ENCODE results near the gene EPHB1. TPM values are rescaled to one million over a fixed set of nuclear protein-coding genes. Genes with fewer than 3 reads are reported as not detected.

EPHB1 gene
- total RNA-seq, 2 donors from 2014 or later: 1.9 to 3.2 TPM

DNA sequence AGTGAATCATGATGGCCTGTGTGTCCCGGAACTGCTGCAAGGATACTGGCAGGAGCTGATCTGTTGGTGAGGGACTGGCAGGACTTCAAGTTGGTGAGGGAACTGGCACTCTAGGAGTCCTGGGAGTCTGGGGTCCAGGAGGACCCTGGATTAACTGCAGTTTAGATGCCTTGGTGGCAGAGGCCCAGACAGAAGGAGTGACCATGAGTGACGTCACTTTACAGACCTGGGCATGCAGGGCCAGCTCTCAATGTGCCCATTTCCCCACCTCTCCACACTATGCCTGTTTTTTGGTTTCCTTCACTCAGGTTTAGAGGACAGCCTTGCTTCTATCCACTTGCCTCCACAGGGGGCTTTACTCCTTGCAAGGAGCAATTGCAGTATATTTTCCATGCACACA, 154.1 kb downstream of the EPHB1 start:
- no peak overlapping the region for H3K27ac ChIP-seq
- H3K27me3 ChIP-seq: no peaks in the 10 kb centered on the region
- no peak for DNase-seq (ENCODE audit: low spot score)
- no peaks in the 10 kb centered on the region for H3K36me3 ChIP-seq
- no peak for TF ChIP-seq CTCF (IDR thresholded peaks at IDR 0.05)
- peaks cover 0 to 12% of the 10 kb centered on the region in 2 donors for H3K9me3 ChIP-seq
- no peak overlapping the region for H3K4me3 ChIP-seq
- no peaks in the 10 kb centered on the region for H3K4me1 ChIP-seq

GRCh38 chr3:134952371-134952770, 157.3 kb downstream of the EPHB1 start:
- Histone ChIP-seq H3K27me3 (no peaks in the 10 kb centered on the region), H3K9me3 (peaks cover 0 to 12% of the 10 kb centered on the region in 2 donors)
- no peak for TF ChIP-seq CTCF (IDR thresholded peaks at IDR 0.05)

DNA sequence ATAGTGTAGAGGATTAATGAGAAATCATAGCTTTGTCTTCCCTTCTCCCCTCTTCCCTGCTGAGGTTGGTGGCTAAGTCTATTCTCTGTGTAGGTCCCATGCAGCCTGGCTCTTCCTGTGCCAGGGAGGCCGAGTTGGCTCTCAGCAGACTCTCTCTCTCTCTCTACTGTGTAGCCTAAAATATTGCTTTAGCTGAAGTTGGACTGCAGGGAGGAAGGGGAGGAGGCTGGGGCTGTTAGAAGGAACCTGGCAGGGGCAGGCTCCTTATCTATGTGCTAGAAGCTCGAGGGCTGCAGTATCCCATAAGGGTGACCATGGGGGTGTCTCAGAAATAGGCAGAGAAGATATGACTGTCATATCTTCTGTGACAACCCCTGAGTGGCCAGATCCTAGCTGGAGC, 160.8 kb downstream of the EPHB1 start:
- TF ChIP-seq CTCF (IDR thresholded peaks at IDR 0.05): no peak
- Histone ChIP-seq H3K27ac (no peak overlapping the region), H3K4me3 (no peak overlapping the region), H3K36me3 (no peaks in the 10 kb centered on the region), H3K4me1 (no peaks in the 10 kb centered on the region), H3K27me3 (no peaks in the 10 kb centered on the region), H3K9me3 (peaks cover 0 to 8% of the 10 kb centered on the region in 2 donors)
- DNase-seq (ENCODE audit: low spot score): no peak

More at GRCh38 chr3:134952371-134952770, 157.3 kb downstream of the EPHB1 start:
- Histone ChIP-seq H3K36me3 (no peaks in the 10 kb centered on the region), H3K27ac (no peak overlapping the region), H3K4me1 (no peaks in the 10 kb centered on the region), H3K4me3 (no peak overlapping the region)
- no peak for DNase-seq (ENCODE audit: low spot score)

GRCh38 chr3:134956395-134956794, 161.3 kb downstream of the EPHB1 start:
- DNase-seq (ENCODE audit: low spot score): no peak
- H3K36me3 ChIP-seq: no peaks in the 10 kb centered on the region
- H3K27me3 ChIP-seq: no peaks in the 10 kb centered on the region
- H3K4me1 ChIP-seq: no peaks in the 10 kb centered on the region
- no peak for TF ChIP-seq CTCF (IDR thresholded peaks at IDR 0.05)
- no peak overlapping the region for H3K4me3 ChIP-seq
- H3K9me3 ChIP-seq: peaks cover 0 to 2% of the 10 kb centered on the region in 2 donors
- H3K27ac ChIP-seq: no peak overlapping the region

GRCh38 chr3:134956844-134957243, 161.8 kb downstream of the EPHB1 start:
- Histone ChIP-seq H3K27me3 (no peaks in the 10 kb centered on the region), H3K9me3 (no peaks in the 10 kb centered on the region), H3K36me3 (no peaks in the 10 kb centered on the region), H3K4me3 (no peak overlapping the region), H3K4me1 (no peaks in the 10 kb centered on the region), H3K27ac (no peak overlapping the region)
- TF ChIP-seq CTCF (IDR thresholded peaks at IDR 0.05): no peak
- DNase-seq (ENCODE audit: low spot score): no peak

- no peaks in the 10 kb centered on the region for H3K4me1 ChIP-seq
- H3K4me3 ChIP-seq: no peak overlapping the region
- H3K27ac ChIP-seq: no peak overlapping the region
- DNase-seq (ENCODE audit: low spot score): no peak
- H3K36me3 ChIP-seq: no peaks in the 10 kb centered on the region
- H3K9me3 ChIP-seq: no peaks in the 10 kb centered on the region
- TF ChIP-seq CTCF (IDR thresholded peaks at IDR 0.05): no peak
- no peaks in the 10 kb centered on the region for H3K27me3 ChIP-seq
Measured at GRCh38 chr3:134959516-134959915, 164.5 kb downstream of the EPHB1 start.

All from right atrium auricular region (tissue), 2 donors.